ENCODE measurements around the gene CSTA. TPM values are rescaled to one million over a fixed set of nuclear protein-coding genes. Genes with fewer than 3 reads are reported as not detected.

The CSTA gene
- total and polyA plus RNA-seq, 2 of the 8 experiments (the other 6 are each of a cell fraction or from before 2014, with no cell fraction given) = not detected

DNA sequence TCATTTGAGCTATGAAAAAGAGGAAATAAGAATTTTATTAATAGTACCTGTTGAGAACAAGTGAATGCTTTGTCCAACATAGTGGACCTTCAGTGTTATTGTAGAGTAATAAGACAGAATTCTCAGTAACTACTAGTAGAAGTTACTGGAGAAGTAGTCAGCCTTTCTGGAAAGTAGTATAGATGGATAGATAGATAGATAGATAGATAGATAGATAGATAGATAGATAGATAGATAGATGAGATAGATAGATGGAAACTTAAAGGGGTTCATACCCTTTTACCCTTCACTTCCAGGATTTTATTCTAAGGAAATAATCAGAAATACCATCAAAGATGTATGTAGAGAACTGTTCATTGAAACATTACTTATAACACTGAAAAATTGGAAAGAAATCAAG is 64.1 kb downstream of the CSTA start (continued):
- no peak for TF ChIP-seq ATF2 (IDR thresholded peaks at IDR 0.05; ENCODE audit: low read length)

Data from H1 (cell line).